HG02870 (cell line): ENCODE measurements around the gene VARS1.
"Not testable (repeated sequence)": the region's sequence is repeated elsewhere in the genome, so short reads cannot be mapped to it uniquely, and the experiment has no call there.

Source experiments
- ATAC-seq: cut with Tn5 transposase; IDR thresholded peaks from one replicate; pipeline ENCODE4 v1.9.1; 2021; ENCODE audit warnings: mild to moderate bottlenecking, moderate library complexity; ENCODE audit not compliant: unreplicated experiment

VARS1 gene

DNA sequence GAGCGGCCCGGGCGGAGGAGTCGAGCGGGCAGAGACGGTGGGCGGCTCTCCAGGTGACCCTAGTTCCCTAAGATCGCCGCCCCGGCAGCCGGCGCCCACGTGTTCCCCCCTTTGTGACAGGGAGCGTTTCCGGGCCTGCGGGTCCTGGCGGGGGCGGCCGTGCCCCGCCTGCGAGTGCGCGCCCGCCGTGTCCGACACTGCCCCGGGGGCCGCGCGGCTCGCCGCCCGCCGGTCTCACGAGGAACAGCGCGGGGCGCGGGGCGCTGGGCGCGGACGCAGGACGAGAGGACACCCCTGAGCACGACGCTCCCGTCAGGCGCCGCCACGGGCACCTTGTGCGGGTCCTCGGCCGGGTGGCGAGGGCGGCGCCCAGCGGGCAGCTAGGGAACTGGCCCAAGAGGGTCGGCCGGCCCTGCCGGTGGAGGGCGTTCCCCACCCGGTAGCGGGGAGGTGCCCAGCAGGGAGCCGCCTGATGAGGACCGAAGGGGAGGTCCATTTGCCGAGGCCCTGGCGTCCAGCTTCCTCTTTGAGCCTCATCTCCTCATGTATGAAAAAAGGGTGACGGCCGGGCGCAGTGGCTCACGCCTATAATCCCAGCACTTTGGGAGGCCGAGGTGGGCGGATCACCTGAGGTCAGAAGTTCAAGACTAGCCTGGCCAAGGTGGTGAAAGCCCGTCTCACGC is at the start of gene VARS1:
Gene VARS1 (minus strand): TSS at position 137 of the 683 bp plus-strand sequence. CDS start 535 bp downstream, outside the sequence.
- peak; percentile 63 for ATAC-seq

DNA sequence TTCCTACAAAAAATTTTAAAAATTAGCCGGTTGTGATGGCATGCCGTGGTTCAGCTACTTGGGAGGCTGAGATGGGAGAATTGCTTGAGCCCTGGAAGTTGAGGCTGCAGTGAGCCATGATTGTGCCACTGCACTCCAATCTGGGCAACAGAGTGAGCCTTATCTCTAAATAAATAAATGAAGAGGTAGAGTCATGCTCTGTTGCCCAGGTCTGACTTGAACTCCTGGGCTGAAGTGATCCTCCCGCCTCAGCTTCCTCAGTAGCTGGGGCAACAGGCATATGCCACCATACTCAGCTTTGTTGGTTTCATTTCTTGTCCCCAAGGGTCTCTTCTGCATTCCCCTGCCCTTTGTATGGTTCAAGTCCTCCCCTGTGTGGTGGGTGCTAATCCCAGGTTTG is 49.0 kb upstream of the VARS1 start:
- no peak for ATAC-seq

DNA sequence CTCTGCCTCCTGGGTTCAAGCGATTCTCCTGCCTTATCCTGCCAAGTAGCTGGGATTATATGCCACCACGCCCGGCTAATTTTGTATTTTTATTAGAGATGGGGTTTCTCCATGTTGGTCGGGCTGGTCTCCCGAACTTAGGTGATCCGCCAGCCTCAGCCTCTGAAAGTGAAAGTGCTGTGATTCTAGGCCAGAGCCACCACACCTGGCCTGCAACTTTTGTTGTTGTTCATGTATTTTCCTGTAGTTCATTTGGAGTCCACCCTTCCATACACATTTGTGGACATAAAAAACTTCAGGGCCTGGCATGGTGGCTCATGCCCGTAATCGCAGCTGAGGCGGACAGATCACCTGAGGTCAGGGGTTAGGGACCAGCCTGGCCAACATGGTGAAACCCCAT is 46.5 kb upstream of the VARS1 start:
- no peak for ATAC-seq

DNA sequence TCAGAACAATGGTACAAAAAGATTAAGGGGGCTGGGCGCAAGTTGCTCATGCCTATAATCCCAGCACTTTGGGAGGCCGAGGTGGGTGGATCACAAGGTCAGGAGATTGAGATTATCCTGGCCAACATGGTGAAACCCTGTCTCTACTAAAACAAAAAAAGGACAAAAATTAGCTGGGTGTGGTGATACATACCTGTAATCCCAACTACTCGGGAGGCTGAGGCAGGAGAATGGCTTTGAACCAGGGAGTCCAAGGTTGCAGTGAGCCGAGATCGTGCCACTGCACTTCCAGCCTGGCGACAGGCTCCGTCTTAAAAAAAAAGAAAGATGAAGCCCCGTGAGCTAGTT is 44.2 kb upstream of the VARS1 start:
- not testable (repeated sequence) for ATAC-seq

DNA sequence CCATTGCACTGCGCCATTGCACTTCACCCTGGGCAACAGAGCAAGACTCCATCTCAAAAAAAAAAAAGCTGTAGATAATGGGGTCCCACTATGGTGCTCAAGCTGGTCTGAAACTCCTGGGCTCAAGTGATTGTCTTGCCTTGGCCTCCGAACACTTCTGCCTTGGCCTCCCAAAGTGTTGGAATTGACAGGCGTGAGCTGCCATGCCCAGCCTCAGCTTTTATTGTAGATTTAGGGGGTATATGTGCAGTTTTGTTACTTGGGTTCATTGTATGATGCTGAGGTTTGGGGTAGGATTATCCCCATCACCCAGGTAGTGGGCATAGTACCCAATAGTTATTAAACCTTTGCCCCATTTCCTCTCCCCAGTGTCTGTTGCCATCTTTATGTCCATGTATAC is 43.4 kb upstream of the VARS1 start:
- ATAC-seq, result no peak

DNA sequence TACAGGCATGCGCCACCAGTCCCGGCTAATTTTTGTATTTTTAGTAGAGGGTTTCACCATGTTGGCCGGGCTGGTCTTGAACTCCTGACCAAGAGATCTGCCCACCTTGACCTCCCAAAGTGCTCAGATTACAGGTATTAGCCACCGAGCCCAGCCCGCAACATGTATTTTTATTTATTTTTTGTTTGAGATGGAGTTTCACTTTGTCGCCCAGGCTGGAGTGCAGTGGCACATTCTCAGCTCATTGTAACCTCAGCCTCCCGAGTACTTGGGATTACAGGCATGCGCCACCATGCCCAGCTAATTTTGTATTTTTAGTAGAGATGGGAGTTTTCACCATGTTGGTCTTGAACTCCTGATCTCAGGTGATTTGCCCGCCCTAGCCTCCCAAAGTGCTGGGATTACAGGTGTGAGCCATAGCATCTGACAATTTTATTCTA is 42.6 kb upstream of the VARS1 start:
- ATAC-seq, result not testable (repeated sequence)

DNA sequence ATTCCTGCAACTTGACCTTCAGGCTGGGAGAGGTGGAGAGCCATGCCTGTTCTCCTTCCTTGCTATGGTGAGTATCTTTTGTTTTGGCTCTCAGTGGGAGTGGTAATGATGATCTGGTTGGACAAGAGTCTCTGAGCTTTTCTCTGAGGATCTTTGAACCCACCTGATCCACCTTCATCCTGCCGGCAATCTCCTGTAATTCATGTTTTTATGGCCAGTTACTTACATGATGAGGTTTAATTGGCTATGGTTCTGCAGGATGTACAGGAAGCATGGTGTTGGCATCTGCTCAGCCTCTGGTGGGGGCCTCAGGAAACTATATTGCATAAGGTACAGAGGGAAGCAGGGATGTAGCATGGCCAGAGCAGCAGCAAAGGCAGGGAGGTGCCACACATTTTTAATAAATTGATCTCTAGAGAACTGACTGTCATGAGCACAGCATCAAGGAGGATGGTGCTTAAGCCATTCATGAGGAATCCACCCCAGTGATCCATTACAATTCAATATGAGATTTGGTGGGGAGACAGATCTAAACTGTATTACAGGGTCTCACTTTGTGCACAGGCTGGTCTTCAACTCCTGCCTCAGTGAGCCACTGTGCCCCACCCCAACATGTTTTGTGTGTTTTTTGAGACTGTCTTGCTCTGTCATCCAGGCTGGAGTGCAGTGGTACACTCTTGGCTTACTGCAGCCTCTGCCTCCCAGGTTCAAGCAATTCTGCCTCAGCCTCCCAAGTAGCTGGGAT is 42.0 kb upstream of the VARS1 start:
- no peak for ATAC-seq

DNA sequence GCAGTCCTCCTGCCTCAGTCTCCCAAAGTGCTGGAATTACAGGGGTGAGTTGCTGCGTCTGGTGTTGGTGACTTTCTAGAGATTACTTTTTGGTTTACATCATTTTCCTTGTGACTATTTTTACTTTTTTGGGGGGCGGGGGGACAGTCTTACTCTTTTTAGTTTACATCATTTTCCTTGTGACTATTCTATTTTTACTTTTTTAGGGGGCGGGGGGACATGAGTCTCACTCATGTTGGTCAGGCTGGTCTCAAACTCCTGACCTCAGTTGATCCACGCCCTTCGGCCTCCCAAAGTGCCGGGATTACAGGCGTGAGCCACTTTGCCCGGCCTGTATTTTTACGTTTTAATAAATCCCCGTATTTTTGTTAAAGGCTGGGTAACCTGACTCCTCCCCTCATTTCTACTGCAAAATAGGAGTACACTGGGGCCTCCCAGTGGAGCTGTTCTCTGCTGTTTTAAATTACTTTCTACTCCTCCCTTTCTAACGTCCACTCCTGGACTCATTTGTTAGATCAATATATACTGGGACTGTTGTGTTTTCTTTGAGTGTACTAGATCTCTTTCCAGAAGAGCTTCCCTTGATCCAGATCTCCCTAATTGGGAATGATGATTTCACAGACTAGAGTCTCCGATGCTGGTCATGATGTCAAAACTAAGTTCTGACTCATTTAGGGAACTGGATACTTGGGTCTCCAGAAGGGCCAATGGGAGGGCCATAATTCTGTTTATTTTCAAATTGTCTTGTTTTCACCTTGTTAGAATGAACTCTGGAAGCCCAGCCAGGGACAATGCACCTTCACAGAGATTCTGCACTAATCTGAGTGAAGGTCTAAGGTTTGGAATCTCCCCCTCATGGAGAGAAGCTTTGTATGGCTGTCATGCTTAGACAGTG is 41.2 kb upstream of the VARS1 start:
- no peak for ATAC-seq

DNA sequence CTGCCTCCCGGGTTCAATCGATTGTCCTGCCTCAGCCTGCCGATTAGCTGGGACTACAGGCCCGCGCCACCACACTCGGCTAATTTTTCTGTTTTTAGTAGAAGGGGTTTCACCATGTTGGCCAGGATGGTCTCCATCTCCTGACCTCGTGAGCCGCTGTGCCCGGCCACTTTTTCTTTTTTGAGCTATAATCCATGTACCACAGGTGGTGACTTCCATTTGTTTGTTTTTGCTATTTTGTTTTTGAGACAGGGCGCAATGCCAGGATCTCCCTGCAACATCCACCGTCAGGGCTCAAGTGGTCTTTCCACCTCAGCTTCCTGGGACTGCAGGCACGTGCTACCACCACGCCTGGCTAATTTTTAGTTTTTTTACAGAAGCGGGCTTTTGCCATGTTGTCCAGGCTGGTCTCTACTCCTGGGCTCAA is 40.5 kb upstream of the VARS1 start:
- no peak for ATAC-seq

DNA sequence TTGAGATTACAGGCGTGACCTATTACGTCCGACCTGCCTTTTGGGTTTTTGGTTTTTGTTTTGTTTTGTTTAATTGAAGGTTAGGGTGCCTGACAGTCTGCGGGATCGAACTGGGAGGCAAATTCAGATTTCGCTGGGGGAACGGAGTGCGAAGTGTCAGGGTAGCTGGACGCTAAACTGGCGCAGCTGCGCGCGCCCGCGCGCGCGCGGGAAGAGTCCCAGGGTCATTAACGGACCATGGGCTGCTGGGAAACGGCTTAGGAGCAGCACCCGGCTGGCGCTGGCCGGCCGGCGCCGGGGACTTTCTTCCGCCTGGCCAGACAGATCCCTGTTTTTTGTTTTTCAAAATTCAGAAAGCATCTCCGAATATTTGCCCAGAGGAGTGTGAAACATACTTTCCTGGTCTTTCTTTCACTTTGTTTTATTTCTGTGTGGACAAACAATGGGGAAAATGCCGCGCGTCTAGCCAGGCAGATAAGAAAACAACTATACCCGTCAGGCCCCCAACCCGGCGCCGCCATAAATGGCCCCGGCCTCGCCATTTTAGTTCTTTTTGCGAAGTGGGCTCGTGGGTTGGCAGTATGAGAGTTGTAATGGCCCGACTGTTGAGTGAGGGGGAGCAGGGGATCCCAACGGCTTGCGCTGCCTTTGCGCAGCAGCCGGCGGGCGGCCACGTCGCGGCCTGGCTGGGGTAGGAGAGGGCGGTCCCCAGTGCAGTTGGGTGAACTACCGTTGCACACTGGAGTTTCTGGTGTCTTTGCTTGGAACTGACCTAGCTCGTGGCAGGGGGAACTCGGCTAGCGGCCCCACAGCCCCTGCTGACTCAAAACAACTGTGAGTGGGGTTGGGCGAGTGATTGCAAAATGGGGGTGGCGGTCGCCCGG is 39.1 kb upstream of the VARS1 start:
- ATAC-seq, result no peak

DNA sequence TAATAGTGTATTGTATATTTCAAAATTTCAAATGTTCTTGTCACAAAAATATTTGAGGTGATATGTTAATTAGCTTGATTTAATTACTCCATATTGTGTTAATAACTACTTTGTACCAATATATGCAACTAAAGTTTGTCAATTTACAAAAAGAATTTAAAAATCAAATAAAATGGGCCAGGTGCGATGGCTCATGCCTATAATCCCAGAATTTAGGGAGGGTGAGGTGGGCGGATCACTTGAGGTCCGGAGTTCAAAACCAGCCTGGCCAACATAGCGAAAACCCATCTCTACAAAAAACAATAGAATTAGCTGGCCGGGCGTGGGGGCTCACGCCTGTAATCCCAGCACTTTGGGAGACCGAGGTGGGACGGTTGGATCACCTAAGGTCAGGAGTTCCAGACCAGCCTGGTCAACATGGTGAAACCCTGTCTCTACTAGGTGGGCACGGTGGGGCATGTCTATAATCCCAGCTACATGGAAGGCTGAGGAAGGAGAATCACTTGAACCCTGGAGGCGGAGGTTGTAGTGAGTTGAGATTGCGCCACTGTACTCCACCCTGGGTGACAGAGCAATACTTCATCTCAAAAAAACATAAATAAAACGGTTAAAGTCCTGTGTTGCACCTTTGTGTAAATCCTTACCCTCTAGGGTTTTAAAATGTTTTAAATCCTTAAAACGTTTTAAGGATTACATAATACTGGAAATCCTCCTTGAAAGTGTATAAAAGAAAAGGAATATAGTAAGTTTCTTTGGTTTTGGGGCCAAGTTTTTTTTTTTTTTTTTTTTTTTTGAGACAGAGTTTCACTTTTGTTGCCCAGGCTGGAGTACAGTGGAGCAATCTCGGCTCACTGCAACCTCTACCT is 36.0 kb upstream of the VARS1 start:
- no peak for ATAC-seq

DNA sequence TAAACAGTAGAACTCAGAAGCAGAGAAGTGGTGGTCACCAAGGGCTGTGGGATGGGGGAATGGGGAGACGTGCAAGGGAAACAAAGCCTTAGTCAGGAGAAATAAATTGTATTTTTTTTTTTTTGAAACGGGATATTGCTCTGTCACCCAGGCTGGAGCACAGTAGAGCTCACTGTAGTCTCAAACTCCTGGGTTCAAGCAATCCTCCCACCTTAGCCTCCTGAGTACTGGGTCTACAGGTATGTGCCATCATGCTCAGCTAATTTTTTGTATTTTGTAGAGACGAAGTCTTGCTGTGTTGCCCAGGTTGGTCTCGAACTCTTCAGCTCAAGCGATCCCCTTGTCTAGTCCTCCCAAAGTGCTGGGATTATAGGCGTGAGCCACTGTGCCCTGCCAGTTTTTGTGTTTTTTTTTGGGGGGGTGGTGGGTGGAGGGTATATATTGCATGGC is 35.4 kb upstream of the VARS1 start:
- ATAC-seq, result no peak

DNA sequence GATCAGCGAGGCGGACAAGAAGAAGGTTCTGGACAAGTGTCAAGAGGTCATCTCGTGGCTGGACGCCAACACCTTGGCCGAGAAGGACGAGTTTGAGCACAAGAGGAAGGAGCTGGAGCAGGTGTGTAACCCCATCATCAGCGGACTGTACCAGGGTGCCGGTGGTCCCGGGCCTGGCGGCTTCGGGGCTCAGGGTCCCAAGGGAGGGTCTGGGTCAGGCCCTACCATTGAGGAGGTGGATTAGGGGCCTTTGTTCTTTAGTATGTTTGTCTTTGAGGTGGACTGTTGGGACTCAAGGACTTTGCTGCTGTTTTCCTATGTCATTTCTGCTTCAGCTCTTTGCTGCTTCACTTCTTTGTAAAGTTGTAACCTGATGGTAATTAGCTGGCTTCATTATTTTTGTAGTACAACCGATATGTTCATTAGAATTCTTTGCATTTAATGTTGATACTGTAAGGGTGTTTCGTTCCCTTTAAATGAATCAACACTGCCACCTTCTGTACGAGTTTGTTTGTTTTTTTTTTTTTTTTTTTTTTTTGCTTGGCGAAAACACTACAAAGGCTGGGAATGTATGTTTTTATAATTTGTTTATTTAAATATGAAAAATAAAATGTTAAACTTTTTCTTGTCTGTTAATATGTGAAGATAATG is 34.2 kb upstream of the VARS1 start:
- no peak for ATAC-seq

DNA sequence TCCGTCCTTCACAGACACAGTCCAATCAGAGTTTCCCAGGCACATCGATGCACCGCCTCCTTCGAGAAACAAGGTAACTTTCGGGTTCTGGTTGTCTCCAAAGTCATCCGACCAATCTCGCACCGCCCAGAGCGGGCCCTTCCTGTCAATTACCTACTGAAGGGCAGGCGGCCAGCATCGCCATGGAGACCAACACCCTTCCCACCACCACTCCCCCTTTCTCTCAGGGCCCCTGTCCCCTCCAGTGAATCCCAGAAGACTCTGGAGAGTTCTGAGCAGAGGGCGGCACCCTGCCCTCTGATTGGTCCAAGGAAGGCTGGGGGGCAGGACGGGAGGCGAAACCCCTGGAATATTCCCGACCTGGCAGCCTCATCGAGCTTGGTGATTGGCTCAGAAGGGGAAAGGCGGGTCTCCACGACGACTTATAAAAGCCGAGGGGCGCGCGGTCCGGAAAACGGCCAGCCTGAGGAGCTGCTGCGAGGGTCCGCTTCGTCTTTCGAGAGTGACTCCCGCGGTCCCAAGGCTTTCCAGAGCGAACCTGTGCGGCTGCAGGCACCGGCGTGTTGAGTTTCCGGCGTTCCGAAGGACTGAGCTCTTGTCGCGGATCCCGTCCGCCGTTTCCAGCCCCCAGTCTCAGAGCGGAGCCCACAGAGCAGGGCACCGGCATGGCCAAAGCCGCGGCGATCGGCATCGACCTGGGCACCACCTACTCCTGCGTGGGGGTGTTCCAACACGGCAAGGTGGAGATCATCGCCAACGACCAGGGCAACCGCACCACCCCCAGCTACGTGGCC is 31.9 kb upstream of the VARS1 start, which contains the start of gene HSPA1B:
Gene HSPA1B (plus strand): TSS at position 453 of the 794 bp plus-strand sequence. CDS start 213 bp downstream, at position 666.
- peak; percentile 57 for ATAC-seq

DNA sequence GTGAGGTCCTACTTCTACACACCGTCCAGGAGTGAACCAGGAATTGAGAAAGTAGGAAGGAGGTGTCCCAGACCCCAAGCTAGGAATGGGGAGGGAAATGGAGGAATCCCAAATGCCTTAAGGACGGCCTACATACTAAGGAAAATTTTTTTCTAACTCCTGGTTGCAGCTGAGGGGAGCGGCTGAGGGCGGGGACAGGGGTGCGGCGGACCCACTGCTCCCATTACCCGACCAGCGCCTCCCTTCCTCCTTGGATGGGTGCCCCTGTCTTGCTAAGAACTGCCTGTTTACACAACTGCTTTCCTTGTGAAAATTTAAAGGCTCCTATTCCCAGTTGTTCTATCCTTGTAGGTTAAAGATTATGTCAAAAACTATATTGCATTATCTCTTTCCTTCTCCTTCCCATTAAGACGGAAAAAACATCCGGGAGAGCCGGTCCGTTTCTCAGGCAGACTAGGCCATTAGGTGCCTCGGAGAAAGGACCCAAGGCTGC is 31.3 kb upstream of the VARS1 start:
- ATAC-seq, result no peak

DNA sequence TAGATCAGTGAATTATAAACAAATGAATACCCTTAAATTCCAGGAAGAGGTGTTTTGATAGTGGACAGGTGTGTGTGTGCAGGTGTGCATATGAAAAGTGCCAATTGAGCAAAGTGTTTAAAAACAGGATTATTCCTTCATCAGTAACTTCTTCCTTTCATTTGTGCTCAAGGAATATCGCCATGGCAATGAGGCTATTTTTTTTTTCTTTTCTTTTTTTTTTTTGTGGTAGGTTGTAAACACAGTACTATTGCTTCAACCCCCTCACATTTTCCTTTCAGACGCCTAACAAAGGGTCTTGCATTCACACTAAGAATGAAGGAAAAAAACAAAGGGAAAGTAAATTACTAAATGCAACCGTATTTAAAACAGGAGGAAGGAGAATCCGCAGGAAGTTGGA is 30.0 kb upstream of the VARS1 start:
- ATAC-seq, result no peak

DNA sequence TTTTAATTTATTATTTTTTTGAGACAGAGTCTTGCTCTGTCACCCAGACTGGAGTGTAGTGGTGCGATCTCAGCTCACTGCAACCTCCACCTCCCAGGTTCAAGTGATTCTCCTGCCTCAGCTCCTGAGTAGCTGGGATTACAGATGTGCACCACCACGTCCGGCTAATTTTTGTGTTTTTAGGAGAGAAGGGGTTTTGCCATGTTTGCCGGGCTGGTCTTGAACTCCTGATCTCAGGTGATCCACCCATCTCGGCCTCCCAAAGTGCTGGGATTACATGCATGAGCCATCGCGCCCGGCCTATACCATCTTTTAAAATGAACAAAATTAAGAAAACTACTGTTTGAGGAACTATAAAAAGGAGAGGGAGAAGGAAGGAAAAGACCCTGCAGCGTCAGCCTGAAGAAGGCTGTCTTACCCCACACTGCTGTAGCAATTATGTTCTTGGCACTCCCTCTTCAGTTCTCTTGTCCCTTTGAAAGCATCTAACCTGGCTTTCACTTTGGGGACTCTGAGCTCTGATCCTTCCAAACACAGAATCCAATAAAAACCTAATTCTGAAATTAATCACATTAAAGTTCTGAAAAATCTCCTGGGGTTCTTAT is 28.1 kb upstream of the VARS1 start:
- not testable (repeated sequence) for ATAC-seq
